Stimulated activated CD8-positive, alpha-beta memory T cell treated with anti-CD3 and anti-CD28 coated beads, Interleukin-4, amount 100 ng/mL, for 24 hours (primary cell): ENCODE measurements around the gene MAGIX.

Source experiments
- DNase-seq: peaks from one replicate; pipeline ENCODE4 v3.0.0-alpha.2; 2020; ENCODE audit warnings: low read depth

Gene MAGIX

DNA sequence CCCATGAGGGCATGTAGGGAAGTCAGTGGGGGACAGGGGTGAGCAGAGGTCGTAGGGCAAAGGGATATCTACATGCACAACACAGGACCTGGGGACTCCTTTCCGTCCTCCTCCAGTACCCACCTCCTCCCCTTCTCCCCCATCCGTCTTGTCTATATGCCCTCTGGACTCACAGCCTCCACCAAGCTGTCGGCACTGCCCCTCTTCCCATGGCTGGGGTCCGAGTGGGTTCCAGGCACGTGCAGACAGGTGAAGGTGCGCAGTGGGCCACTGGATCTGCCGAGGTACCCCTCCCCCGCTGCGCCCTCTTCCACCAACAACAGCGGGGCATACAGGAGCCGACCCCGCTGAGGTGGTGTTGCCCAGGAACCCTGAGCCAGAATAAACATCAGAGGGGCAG, 42.9 kb downstream of the MAGIX start:
- no peak for DNase-seq

DNA sequence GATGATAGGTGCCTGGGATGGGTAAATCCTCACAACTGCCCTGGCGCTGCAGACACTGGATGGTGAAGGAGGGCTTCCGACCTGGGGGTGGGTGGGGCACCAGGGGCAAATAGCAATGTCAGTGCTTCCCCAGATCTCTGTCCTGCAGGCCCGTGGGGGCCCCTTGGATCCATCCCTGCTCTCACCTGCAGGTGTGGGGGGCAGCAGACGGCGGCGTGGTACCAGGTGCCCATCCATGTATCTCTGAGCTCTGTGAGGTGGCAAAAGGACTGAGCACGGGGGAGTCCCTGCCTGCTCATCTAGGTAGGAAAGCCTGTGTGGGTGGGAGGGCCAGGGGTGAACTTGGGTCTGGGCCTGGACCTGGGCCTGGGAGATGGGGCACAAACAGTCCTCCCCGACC, 44.0 kb downstream of the MAGIX start:
- DNase-seq = no peak

DNA sequence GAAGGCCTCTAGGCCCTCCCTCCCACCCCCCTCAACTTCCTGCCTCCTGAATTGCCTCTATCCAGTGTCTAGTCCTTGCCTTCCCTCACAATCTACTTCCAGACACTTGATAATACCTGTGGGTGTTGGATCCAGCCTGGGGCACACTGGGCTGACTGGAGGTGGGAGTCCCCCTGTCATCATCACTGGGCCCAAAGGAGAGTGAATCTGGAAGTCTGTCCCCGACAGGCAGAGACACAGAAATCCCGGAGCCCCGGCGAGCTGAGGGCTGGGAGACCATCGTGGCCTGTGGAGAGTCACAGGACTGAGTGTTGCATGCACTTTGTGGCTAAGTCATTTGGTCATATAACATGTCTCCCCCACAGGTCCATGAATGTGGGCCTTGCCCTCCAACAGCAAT, 45.8 kb downstream of the MAGIX start:
- DNase-seq = no peak

- DNase-seq = no peak
Measured at GRCh38 chrX:49209434-49210251, 47.1 kb downstream of the MAGIX start.

DNA sequence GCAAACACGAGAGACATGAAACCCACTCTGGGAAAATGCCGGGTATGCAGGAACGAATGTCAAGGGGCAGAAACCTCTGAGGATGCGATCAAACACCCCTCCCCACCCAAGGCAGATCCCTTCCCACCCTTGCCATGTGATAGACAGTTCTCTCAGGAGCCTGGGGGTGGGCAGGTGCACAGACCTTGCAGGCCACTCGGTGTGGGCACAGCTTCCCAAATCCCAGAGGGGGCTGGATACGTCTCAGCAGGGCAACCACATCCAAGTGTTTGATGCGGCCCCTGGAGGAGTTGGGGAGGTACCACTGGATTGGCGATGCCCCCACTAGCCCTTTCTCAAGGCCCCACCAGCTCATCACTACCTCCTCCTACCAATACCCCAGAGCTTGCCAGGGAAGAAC, 47.8 kb downstream of the MAGIX start:
- DNase-seq = no peak

DNA sequence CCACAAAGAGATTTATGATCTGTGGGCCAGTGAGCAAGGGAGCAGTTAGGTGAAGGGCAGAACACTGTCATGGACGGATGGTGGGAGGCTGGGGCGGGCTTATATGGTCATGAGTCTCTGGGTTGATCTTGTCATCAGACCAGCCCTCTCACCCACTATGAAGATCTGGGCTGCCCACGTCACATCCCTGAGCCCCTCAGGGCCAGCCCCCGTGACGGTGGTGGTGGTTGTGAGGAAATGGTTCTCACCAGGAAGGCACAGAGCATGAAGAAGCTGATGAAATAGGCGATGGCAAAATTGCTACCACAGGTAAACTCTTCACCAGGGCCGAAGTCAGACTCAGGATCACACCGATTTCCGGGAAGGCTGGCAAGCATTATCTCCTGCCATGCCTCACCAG, 48.5 kb downstream of the MAGIX start:
- DNase-seq = no peak

- DNase-seq = no peak
Measured at GRCh38 chrX:49212209-49212608, 49.7 kb downstream of the MAGIX start.

DNA sequence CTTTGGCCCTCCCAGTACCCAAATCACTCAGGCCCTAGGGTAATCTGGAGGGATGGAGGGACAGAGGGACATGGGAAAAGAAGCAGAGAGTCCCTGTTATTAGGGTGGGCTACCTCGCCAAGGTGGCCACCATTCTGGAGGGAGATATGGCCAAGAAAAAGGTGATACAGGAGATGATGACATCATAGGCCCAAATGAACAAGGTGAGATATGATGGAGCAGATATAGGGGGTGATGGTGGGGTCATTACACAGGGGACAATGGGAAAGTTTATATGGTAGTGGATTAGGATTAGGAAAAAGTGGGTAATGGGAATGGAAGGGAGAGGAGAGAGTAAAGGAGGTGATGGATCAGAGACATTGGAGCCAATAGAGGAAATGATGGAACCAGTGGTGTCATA, 50.3 kb downstream of the MAGIX start:
- DNase-seq = no peak

DNA sequence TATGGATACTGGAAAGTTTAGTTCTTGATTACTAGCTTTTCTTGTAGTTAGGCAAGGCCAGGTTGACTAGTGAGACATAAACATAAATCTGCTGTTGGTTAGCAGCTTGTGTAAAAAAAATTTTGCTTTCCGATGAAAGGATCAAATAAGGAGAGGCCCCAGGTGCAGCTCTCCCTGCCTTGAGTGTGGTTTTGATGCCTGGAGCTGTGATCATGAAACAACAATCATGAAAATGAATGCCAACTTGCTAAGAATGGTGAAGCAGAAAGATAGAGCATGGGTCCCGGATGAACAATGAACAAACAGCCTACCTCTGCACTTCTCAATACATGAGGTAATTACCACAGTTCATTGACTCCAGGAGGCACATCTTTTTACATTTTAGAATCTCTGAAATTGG, 51.9 kb downstream of the MAGIX start:
- DNase-seq = no peak

- DNase-seq = no peak
Measured at GRCh38 chrX:49214996-49215526, 52.5 kb downstream of the MAGIX start.
